ENCODE results near the gene ADGRF4.

- TF ChIP-seq CTCF (IDR thresholded peaks at IDR 0.05; ENCODE audit: low read depth, low read length) (no peak), EZH2phosphoT487 (IDR thresholded peaks at IDR 0.05; ENCODE audit: low read depth) (no peak)
Observed at GRCh38 chr6:47697925-47698324, 455 bp upstream of the ADGRF4 start.

Data from OCI-LY3 (cell line).